GM18873 (cell line): ENCODE measurements around the gene CIB1.
A peak's percentile ranks its signal among the peaks of the same experiment; 100 is the strongest.
"Not testable (repeated sequence)": the region's sequence is repeated elsewhere in the genome, so short reads cannot be mapped to it uniquely, and the experiment has no call there.

Source experiments
- ATAC-seq: cut with Tn5 transposase; IDR thresholded peaks from one replicate; pipeline ENCODE4 v1.9.1; 2021; ENCODE audit warnings: mild to moderate bottlenecking, moderate library complexity, moderate number of reproducible peaks; ENCODE audit not compliant: unreplicated experiment, low FRiP score

The CIB1 gene

GRCh38 chr15:90201130-90201943 lies 32.4 kb downstream of the CIB1 start, which contains the start of gene SEMA4B:
SEMA4B (plus strand) TSS chr15:90201330; CDS start chr15:90201579, 249 bp downstream.
- ATAC-seq: peak; percentile 64

GRCh38 chr15:90200534-90201129 lies 33.1 kb downstream of the CIB1 start:
- peak; percentile 13 for ATAC-seq

DNA sequence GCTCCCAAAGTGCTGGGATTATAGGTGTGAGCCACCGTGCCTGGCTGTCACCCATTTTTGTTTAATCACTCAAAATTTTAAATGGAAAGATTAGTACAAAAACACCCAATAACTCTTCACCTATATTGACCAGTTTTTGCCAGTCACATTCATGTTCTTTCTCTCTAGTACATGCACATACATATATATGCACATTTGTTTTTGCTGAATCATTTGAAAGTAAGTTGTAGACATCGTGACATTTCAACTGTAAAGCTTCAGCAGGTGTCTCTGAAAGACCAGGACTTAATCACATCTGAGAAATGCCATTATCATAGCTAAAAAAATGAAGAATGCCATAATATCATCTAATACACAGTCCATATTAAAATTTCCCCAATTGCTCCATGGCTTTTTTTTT lies 39.1 kb downstream of the CIB1 start:
- ATAC-seq: no peak

DNA sequence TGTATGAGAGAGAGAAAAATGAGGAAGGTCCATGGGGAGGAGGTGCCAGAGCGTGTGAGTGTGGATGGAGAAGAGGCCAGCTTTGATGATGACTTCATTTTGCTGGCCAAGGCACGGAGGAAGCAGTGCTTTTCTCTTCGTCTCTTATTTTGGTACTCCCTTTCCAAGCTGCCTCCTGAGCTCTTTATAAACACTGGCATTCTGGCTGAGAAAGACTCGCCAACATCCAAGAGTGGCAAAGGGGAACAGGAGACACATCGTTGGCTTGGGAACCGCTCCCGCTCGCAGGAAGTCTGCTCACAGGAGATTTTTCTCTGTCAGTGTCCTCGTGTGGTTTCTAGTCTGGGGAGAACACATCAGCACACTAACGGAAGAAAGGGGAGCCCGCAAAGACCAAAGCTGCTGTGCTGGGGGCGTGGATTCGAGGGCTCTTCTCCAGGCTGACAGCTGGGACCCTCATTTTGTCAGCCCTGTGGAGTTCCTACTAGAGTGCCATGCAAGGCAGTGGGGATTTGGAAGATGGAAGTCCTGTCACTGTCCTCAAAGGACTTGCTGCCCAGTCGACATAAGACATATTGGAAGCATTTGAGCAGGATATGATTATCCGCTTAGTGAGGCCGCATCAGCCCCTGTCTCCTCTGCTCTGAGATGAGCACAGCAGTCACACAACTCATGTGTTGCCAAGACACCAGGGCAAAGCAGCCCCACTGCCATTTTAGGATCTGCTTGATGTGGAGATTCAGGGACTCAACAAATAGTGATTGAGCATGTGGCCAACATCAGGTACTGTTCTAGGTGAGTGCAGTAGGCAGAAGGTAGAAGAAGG lies 40.6 kb downstream of the CIB1 start:
- ATAC-seq: no peak

- ATAC-seq: peak; percentile 61
Observed at GRCh38 chr15:90191794-90192509, 41.8 kb downstream of the CIB1 start.

DNA sequence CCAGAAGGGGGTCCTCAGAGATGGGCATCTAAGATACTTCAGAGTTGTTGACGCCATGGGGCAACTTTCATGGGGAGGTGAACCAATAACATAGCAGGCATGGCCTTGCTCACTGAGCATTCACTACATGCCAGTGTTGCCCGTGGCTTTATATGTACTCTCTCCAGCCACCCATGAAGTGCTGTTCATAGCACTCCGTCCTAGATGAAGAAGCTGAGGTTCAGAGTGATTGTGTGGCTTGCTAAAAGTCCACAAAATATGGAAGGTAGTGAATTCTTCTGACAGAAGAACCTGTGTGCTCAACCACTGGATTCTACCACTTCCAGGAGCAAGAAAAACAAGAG lies 42.4 kb downstream of the CIB1 start:
- ATAC-seq: no peak

DNA sequence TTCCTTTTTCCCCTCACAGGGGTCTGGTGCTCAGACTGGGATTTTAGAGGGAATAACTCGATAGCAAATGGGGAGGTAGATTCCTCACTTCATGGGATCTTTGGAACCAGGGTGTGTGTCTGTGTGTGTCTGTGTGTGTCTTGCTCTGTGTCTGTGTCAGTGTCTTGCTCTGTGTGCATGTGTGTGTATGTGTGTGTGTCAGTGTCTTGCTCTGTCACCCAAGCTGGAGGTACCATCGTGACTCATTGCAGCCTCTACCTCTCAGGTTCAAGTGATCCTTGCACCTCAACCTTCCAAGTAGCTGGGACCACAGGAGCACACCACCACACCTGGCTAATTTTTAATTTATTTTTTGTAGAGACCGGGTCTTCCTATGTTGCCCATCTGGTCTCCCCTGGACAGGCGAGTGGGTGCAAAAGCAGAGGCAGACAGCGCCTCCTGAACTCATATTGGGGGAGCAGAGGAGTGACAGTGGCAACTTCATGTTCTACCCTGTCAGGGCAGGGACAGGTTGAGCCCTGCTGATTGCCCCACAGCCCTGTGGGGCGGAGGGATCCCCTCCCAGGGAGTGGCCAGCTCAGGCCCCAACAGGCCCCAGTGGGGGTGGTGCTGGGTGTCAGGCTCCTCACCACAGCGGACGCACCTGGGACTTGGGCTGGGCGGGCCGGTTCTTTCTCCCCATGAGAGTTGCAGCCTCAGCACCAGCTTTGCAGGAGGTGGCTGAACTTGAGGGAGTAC lies 43.0 kb downstream of the CIB1 start:
- ATAC-seq: no peak

- ATAC-seq: no peak
Observed at GRCh38 chr15:90189781-90190467, 43.8 kb downstream of the CIB1 start.

- ATAC-seq: no peak
Observed at GRCh38 chr15:90188914-90189748, 44.6 kb downstream of the CIB1 start.

- not testable (repeated sequence) for ATAC-seq
Observed at GRCh38 chr15:90188065-90188464, 45.7 kb downstream of the CIB1 start.

- ATAC-seq: no peak
Observed at GRCh38 chr15:90187257-90187868, 46.4 kb downstream of the CIB1 start.

- peak; percentile 41 for ATAC-seq
Observed at GRCh38 chr15:90184786-90185704, 48.7 kb downstream of the CIB1 start.

- ATAC-seq: peak; percentile 41
Observed at GRCh38 chr15:90184119-90184785, 49.5 kb downstream of the CIB1 start.

DNA sequence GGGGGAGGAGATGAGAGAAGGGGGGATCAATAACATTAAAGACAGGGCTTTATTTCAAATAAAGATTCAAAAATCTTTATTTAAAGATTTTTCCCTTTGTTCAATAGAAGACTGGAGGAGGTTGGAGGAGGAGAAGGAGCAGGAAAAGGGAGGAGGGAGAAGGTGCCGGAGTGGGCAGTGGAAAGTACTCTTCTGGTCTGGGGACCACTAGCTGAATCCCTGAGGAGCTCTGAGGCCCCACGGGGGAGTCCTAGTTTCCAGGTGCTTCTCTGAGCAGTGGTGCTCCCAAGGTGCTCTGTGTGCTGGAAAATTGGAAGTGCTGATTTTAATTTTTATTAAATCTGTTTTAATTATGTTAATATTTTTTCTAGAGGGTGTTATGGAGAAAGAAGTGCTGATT lies 52.0 kb downstream of the CIB1 start:
- ATAC-seq: no peak
